Endothelial cell of hepatic sinusoid (primary cell): Measurements from ENCODE around the gene PHACTR1.

Source experiments
- in situ Hi-C: cut with HindIII; loops from 2 replicates; pipeline ENCODE4 v1.10.0; 2017; ENCODE audit warnings: low sequenced_read_pairs

The PHACTR1 gene

DNA sequence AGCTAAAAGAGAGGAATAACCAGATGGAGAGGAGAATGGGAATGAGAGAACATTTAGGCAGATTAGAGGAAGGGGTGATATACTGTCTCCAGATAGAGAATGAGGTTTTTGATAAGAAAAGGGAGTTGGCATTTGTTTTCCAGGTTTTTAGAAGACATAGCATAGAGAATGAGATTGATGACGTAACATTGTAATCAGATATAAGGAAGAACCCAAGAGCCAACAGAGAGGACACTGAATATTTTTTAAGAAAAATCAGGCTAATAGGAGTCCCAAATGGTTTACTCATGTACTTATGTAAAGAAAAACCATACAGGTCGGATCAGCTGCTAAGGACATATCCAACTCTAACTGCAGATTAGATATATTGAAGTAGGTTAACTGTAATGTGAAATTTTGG is 498.8 kb downstream of the PHACTR1 start:
- in situ Hi-C loops = no loop called here

DNA sequence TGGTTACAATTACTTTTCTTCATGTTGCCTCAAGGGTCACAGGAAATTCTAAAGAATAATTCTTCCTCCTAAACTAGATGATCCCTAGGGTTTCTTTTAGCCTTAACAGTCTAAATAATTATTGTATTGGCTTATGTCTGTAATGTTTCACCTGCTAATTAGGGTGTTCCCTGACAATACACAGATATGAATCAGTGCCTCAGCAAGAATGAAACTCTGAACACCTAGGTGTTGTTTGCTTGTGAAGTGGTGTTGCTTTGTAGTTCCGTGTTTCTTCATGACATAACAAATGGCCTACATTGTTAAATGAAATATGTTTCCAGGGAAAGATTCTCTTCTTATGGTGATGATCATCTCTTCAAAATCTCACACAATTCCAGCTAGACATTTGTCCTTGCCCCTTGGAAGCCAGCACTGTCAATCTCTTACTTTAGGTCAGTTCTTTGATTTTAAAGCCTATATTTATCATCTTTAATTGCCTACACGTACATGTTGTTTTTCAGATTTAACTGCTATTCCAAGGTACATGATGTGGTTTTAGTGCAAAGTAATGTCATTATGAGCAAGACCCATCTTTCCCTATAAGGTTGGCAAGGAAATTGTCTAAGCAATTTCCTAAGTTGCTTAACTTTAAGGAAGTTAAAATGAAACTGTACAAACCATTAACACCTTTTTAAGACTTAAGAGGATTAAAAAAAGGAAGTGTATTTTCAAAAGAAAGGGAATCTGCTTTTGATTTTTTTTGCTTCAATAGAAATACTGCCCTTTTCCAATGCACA is 499.9 kb downstream of the PHACTR1 start:
- in situ Hi-C loops = no loop called here

DNA sequence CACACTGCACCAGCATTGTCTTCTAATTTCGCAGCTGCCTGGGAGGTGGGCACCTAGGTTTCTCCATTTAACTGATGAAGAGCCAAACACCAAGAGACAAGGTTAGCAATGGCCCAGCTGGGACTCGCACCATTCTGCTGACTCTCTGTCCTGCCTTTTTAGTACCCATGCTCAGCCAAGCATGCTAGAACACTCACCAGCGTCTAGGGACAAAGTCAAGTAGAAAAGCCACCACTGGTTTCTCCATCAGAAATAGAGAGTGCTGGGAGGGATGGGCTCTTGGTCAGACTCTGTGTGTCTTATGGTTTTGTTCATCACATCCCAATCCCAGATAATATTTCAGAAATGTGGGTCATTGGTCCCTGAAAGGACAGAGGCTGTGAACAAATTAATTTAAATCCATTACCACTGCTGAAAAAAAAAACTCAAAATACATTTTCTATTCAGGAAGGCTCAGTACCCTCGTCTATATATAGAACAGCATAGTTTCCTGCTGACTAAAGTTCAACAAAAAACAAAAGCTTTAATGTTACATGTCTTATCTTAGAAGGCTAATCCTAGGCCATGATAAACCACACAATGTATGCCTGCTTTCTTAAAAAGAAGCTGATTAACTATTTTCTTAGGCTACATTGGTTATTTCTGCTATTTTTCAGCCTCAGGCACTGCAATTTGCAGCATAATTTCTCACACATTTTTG is 500.8 kb downstream of the PHACTR1 start:
- in situ Hi-C loops = no loop called here

DNA sequence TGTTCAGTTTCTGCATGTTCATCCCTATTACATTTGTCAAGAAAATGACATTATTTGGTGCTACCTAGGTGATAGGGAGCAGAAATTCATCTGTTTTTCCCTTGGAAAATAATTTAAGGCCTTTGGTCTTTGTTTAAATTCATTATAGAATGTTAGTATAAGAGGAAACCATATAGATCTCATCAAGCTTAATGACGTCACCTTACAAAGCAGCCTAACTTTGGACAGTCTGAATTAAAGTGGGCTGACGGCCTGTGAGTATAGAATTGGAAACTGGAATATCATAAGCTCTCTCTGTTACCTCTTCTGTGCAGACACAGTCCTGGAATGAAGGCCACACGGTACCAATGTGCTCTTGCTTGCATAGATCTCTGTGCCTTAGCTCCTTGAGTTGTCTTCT is 503.7 kb downstream of the PHACTR1 start:
- in situ Hi-C loops = no loop called here

DNA sequence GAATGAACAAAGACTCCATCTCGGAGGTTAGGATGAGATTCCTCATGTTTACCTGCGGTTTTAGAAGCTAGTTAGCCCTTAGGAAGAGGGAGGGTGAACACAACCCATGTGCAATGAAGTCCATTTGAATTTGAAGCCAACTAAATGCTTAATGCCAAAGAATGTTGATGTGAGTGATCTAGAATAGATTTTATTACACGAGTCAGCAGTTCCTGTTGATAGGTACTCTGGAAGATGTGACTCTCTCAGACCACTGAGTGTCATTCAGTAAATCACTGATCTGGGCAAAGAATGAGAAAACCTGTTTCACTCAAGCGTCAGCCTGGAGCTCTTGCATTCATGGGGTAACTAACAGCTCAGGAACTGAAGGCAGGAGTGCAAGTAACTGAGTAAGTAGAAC is 505.5 kb downstream of the PHACTR1 start:
- in situ Hi-C loops = no loop called here

DNA sequence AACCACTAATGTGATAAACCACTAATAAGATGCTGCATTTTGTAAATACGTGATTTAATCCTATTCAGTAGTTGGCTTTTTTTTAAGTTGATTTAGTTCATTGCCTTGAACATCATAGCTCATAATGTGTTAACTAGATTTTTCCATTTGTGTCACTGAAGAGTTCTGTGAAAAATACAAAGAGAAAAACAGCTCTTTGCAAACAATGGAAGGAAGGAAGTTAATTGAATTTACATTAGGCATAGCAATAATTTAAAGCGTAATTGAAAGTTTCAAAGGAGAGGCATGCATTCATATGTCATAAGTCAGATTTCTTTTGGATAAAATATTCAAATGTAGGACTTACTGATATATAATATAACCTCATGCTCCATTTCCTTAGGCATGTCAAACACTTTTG is 509.5 kb downstream of the PHACTR1 start:
- in situ Hi-C loops = no loop called here

DNA sequence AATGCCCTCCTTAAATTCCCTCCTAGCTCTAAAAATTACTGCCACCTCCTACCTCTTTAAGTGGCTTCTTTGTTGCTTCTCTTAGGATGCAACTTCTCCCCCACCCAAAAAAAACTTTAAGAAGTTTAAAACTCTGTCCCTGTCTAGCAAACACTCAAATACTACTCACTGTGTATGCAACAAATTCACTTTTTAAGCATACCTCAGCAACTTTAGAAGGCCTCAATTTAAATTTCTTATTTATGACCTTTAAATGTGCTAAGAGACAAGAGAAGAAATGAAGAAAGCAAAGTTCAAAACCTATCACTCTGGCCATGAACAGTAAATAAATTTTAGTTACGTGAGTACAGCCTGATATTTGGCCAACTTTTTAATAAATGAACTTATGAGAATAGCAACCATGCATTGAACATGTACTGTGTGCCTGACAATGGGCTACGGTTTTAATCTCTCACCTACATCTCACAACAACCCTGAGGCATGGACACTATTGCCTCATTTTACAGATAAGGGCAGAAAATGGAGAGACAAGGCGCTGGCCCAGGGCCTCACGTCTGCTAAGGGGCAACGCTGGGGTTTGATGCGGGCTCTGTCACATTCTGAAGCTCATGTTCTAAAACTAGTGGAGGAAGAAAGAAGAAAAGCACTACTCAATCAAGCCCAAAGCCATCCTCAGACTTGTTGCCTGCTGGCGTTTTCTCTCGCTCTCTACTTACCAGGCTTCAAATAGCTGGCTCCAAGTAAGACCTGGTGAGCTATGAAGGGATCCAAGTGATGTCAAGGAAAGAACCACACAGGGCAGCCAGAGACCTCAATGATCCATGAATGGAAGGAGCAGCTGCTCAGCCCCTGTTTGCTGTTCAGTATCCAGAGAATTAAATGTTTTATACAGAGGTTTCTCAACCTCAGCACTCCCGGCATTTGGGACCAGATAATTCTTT is 512.0 kb downstream of the PHACTR1 start:
- in situ Hi-C loops = no loop called here

DNA sequence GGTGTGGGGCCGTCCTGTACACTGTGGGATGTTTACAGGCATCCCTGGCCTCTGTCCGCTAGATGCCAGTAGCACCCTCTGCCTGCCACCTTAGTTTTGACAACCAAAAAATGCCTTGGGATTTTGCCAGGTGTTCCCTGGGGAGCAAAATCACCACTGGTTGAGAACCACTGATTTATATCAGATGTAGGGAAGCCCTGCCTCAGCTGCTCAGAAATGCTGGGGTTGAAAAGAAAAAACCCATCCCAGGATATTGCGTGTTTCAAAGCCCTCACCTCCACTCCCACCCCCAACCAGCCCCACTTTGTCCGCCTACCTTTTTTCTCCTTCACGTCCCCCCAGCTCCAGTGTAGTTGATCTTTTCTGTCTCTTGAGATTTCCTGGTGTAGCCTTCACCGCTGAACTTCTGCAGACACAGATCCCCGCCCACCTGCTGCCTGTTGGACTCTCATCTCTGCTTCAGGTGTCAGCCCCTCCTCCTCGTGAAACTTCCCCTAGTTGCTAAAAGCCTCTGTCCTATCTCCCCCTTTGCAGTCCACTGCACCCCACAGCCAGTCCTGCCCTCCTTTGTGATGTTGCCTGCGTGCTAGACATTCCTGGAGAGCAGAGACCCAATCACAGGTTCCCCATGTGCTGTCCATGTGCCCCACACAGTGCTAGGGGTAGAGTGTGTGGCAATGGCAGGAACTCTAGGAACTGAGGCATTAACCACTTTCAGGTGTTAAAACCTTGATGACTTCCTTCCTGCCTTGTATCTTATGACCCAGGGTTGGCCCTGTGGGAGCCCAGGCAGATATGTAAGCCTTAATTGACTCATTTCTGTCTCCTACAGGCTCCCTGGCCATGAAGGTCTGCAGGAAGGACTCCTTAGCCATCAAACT is 512.9 kb downstream of the PHACTR1 start:
- in situ Hi-C loops = no loop called here

DNA sequence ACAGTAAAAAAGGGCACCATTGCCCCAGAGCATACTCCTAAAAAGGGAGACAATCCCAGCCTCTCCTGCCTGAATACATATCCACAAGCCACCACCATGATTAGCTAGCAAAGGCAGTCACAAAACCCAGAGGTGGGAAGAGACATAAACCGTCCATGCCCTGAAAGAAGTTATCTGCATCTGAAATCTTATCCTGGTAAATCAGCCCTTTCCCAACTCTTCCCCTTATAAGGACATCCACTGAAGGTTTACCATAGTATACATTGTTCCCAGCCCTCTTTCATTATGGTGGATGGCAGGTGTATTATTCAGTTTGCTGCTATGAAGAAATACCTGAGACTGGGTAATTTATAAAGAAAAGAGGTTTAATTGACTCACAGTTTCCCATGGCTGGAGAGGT is 516.5 kb downstream of the PHACTR1 start:
- in situ Hi-C loops = no loop called here

DNA sequence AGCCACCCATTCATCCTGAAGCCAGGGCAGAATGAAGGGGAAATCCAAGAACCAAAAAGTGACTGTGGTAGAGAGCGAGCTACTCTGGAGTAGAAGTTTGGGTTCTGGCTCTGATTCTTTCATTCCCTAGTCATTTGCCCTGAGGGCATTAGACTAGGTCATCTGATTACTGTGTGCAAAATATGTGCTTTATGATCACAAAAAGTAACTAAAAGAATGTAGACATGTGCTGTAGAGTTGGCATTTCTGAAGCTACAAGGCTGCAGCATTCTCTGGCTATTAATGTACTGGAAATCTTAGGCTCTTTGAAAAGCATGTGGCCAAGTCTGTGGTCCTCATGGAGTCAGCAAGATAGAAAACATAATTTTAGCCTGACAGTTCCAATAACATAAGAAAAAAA is 517.6 kb downstream of the PHACTR1 start:
- in situ Hi-C loops = no loop called here

DNA sequence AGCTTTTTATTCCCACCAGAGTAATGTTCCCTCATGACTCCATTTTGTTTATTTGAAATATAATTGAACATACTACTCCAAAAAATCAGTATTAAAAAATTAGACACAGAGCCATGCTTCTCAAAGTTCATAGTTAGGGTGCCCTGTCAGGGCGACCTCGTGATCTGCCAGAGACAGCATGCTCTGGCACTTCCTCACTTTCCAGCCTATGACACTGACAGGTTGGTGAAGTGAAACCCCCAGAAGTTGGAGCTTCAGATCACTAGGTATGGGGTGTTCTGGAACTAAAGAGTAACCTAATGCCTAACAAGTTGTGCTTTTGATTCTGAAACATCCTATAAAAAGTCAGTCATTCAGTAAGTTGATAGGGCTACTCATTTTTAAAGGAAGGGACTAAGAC is 518.8 kb downstream of the PHACTR1 start:
- in situ Hi-C loops = no loop called here

DNA sequence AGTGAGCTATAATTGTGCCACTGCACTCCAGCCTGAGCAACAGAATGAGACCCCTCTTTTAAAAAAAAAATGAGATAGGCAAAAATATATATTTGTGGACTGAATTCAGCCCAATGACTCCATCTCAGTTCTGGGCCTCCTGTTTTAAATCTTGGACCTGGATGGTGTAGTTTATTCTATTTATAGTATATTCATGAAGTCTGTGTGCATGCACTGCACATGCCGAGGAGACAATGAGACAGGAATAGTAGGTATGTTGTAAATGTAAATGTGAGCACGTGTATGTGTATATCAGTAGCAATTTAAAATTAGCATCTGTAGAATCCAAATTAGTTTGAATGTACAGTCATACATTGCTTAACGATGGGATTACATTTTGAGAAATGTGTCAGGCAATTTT is 520.8 kb downstream of the PHACTR1 start:
- in situ Hi-C loops = no loop called here

DNA sequence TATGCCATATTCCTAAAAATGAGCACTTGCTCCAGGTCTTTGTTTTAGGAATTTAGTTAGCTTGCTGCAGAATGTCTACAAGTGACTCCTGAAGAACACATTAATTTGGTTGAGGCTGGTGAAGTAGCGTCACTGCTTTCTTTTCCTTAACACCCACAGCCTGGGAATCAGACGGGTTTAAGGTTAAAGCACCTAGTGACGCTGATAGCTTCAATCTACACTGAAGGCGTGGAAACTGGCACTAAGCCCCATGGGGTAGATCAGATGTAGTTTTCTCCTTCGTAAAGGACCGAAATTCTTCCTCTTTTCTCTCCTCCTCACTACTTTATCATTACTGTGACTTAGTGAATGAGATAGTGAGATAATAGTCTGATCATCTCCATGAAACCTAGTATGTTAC is 521.5 kb downstream of the PHACTR1 start:
- in situ Hi-C loops = no loop called here

DNA sequence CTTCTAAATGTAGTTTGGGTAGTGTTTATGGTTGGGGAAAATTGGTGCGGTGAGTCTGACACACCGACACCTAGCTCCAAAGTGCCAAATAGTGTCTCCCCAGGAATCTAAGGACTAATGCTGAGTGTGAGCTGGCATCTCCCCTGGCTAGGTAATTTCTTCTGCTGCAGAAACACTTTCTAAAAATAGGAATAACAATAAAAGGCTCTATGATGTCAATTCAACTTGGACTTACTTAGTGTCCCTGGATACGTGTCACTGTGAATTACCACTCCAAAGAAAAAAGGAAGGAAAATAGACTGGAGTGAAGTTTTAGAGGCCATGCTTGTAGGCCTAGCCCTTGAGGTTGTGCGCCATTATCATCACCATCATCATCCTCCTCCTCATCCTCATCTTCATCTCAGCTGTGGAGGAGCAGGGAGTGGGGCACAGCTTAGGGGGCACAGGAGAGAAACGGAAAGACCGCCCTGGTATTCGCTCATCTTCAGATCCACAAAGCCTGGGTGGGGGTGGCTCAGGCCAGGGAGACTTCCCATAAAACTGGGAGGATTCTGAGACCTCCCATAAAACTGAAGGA is 522.2 kb downstream of the PHACTR1 start:
- in situ Hi-C loops = no loop called here

DNA sequence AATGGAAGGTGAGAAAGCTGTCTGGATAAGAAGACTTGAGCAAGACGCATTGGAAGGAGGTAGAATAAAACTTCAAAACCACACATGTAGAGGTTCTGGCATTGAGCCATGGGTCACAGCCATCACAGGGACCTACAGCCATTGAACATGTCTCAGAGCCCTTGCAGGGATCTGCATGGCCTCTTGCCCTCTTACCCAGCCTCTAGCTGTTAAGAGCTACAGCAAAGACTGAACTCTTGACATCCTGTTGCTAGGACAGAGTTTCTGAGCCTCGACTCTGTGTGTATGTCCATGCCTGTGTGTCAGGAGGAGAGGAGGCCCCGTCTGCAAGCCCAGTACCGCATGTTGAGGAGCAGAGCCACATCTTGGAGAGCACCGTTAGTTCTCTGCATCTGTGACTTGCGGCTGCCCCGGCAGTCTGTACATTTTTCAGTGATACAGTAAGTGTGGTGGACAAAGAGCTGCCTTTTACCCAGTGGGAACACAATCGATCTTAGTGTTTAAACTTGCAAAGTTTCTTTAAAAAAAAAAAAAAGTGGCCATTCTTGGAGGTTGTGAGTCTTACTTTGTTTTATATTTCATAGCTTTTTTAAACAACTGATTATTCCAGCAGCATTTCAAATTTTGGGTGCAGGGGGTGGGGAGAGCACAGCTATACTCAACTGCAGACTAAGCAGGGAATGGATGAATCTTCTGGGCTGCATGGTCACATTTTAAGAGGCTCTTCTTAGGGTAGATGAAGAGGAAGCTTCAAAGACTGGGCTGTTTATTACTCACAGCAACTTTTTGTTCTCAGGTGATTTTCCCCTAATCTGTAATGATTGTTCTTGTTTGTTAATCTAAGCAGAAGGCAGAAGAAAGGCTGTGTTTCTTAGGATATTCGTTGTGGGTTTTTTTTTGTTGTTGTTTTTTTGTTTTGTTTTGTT is 523.2 kb downstream of the PHACTR1 start:
- in situ Hi-C loops = no loop called here

DNA sequence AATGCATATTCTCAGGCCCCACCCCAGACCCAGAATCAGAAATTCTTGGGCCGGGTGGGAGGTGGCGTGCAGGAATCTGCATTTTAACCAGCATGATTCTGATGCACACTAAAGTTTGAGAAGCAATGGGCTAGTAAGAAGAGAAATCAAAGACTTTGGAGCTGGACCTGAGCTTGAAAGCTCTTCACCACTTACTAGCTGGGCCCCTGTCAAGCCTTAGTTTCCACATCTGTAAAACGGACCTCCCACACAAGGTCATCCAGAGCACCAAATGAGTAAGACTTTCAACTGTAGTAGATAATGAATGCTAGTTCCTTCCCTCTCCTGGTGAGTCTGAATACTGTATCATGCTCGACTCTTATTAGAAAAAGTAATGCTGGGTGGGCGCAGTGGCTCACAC is 524.8 kb downstream of the PHACTR1 start:
- in situ Hi-C loops = no loop called here

DNA sequence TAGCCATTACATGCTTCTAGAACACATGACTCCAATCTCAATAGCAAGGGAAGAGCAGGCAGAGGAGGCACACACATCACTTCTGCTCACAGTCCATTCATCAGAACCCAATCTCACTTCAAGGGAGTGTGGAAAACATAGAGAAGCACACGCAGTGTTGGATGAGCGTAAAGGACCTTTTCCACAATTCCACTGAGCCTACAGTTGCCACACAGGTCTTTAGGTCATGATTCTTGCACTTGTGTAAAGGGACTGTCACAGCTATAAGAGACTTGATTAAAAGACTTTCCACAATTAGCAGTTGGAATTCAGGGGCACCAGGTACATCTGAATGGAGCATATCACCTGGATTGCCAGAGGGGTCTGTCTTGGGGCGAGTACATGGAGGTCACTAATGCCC is 525.6 kb downstream of the PHACTR1 start:
- in situ Hi-C loops = no loop called here

DNA sequence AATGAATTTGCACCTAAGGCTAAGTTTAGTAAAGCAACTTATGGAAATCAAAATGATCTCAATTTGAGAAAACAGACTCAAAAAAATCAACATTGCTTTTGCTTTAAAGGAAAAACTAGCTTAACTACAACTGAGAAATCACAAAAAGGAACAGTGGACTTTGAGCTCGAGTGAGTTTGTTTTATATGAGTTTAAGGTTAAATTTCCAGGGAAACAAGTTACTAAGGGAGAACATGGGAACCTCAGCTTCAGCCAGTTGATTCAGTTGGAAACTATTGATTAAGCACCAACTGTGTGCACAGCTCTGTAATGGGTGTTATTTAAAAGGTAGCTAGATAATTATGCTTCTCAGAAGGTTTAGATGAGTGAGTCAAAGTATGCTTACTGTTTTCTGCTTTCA is 526.0 kb downstream of the PHACTR1 start:
- in situ Hi-C loops = no loop called here

DNA sequence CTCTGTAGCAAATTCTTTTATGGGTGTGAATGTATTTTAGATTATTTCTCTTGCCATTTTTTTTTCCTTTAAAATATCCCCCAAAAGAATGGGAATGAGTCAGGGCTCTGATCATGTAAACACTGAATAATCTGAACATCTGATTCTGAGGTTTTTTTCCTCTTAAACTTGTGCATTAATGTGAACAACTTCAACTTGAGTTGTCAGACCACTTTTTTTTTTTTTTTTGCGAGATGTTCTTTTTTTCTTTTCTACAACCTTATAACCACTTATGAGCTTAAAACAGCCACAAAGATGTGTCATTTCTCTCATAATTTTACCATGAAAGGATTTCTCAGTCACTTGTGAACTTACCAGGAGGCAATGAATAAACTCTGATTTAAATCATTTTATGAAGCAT is 526.5 kb downstream of the PHACTR1 start:
- in situ Hi-C loops = no loop called here
